NCI-H2196 treated with DMSO at 0.1 percent for 48 hours (cell line): ENCODE results near the gene MALT1.

ENCODE experiments used
- DNase-seq: peaks from one replicate; lab custom pipeline; 2025; ENCODE audit not compliant: unreplicated experiment; lab: John Stamatoyannopoulos, UW

The MALT1 gene

DNA sequence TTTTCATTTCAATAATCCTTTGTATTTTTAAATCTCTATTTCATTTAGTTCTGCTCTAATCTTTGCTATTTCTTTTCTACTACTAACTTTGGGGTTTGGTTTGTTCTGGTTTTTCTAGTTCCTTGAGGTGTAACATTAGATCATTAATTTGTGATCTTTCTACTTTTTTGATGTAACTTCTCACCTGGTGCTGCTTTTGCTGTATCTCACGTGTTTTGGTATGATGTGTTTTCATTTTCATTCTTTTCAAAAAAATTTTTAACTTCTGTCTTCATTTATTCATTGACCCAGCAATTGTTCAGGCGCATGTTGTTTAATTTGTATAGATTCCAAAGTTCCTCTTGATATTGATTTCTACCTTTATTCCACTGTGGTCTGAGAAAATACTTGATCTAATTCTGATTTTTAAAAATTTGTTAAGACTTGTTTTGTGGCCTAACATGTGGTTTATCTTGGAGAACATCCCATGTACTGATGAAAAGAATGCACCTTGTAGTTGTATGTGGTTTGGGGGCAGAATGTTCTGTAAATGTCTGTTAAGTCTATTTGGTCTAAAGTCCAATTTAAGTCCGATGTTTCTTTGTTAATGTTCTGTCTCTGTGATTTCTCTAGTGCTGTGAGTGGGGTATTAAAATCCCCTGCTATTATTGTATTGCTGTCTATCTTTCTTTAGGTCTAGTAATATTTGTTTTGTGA, 17.3 kb upstream of the MALT1 start:
- DNase-seq, result no peak

GRCh38 chr18:58654896-58655614, 16.2 kb upstream of the MALT1 start:
- DNase-seq, result no peak

DNA sequence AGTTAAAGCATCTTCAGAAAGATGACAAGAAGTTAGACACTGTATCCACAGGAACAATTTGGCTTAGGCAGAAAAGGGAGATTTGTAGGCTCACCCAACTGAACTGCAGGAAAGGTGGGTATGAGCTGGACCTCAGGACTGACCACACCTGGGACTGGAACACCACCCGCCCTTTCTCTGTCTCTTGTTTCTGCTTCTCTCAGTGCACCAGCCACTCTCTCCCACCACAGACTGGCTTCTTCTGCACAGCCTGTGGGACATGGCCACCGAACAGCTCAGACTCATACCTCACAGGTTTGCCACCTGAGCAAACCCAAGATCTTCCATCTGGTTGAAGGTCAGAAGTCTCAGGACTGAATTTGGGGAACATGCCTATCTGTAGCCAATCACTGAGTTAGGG, 14.2 kb upstream of the MALT1 start:
- DNase-seq, result no peak

DNA sequence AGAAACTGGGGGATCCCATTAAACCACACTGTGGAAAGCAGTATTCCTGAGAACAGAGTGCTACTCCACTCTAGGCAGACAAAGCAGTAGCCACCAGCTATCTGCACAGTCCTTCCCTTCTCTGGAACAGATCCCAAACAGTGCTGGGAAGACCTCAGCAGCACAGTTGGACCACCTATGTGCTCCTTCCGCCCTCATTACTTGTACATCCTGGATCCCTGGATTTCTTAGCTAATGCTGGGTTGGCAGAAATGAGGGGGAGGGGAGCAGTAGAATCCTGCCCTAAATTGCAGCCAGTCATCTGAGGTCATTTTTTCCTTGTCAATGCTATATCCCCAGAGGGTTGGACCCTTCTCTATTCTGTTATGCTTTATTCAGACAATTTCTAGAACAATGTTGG, 13.8 kb upstream of the MALT1 start:
- no peak for DNase-seq

GRCh38 chr18:58659691-58660090, 11.6 kb upstream of the MALT1 start:
- no peak for DNase-seq

DNA sequence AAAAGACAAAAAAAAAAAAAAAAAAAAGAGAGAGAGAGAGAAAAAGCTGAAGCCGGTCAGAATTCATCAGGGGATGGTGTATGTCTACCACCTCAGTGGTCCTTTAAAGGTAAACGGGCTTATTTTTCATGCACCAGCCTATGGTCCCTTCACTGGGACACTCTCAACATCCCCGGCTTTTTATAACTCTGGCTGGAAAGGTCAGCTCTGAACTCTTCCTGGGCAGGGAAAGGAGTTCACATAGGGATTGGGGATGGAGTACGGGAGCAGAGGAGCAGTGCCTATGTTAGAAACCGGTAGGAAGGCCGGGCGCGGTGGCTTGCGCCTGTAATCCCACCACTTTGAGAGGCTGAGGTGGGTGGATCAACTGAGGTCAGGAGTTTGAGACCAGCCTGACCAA, 10.3 kb upstream of the MALT1 start:
- DNase-seq, result no peak

- DNase-seq, result no peak
Observed at GRCh38 chr18:58661423-58661822, 9.8 kb upstream of the MALT1 start.

DNA sequence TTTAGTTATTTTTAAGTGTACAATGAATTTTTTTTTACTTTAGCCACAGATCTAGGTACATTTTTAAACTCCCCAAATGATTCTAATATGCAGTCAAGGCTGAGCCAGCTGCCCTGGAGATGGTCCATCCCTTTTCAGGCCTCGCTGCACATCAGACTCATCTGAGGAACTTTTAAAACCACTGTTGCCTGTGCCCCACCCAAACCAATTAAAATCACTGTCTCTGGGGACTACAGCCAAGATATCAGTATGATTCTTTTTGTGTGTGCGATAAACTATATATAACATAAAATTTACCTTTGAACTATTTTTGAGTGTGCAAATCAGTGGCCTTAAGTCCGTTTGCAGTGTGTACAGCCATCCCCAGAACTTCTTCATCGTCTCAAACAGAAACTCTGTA, 9.1 kb upstream of the MALT1 start:
- no peak for DNase-seq

DNA sequence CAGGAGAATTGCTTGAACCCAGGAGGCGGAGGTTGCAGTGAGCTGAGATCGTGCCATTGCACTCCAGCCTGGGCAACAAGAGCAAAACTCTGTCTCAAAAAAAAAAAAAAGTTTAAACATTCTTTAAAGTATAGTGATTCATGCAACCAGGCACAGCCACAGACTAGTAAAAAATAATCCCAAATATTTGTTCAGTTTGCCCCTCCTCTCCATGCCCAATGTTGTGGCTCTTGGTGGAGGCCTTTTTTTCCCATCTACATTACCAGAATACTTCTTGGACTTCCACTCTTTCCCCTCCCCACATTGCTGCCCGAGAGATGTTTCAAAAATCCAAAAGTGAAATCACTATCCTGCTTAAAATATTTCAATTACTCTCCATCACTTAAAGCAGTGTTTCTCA, 5.1 kb upstream of the MALT1 start:
- DNase-seq, result no peak

DNA sequence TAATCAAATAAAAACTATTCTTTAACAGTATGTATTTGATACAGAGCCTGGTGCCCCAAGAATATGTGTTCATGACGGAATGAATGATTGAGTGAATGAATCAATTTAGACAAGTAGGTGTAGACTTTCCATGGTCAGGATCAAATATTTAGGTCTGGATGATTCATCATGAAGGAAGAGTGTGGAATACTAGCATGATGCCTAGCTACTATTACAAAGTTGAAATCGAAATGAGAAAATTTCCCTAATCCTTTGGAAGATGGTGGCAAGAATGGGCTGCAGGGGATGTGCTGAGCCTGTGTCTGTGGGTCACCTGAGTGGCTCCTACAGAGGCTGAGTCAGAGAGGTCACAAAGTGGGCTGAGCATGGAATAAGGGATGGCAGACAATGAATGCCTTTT, 3.1 kb upstream of the MALT1 start:
- no peak for DNase-seq

GRCh38 chr18:58668897-58669296, 2.4 kb upstream of the MALT1 start:
- peak; percentile 15 for DNase-seq

- DNase-seq, result peak; percentile 94
Observed at GRCh38 chr18:58669731-58670378, 1.4 kb upstream of the MALT1 start.

GRCh38 chr18:58670404-58671110, 708 bp upstream of the MALT1 start:
- DNase-seq, result peak; percentile 30

- no peak for DNase-seq
Observed at GRCh38 chr18:58671632-58672564, 633 bp downstream of the MALT1 start.

DNA sequence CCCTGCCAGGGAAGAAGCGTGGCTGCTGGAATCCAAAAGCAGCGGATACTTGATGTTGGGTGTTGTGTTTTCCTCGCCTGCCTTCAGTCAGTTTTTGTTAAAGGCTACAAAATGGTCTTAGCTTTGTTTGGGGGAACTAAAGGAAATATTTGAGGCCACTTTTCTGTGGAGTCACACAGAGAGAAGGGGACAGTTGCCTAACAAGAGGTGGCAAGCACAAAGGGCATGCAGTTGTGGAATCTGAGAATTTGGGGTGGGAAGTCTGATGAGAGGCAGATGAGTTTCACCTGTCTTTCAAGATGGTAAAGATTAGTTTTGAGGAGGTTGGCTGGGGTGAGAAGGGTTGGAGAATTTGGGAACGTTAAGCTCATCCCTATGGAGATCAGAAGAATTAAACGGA, 2.9 kb downstream of the MALT1 start:
- DNase-seq, result no peak

DNA sequence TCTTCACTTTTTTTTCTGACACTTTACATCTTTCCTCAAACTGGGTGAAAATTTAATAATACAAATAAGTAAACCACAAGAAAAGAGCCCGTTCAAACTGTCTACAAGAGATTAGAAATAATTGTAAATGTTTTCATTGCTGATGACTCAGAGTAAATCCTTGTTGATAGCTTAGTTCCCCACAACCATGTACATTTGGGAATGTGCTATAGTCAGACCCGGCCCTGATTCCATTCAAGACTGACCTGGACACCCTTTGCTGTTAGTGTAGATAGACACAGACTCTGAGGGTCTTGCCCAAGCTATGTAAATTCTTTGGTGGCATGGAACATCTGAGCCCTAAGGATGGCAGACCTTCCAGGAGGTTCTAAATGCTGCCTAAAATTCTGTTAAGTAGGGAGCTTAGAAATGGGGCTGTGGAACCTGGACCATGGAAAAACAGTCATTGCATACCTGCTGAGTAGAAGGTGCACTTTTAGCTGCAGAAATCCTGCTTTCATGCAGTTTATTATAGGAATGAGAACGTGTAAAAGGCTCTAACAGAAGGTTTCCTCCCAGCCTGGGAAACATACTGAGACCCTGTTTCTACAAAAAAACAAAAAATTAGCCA, 3.7 kb downstream of the MALT1 start:
- DNase-seq, result no peak

GRCh38 chr18:58676270-58676669, 5.0 kb downstream of the MALT1 start:
- no peak for DNase-seq

DNA sequence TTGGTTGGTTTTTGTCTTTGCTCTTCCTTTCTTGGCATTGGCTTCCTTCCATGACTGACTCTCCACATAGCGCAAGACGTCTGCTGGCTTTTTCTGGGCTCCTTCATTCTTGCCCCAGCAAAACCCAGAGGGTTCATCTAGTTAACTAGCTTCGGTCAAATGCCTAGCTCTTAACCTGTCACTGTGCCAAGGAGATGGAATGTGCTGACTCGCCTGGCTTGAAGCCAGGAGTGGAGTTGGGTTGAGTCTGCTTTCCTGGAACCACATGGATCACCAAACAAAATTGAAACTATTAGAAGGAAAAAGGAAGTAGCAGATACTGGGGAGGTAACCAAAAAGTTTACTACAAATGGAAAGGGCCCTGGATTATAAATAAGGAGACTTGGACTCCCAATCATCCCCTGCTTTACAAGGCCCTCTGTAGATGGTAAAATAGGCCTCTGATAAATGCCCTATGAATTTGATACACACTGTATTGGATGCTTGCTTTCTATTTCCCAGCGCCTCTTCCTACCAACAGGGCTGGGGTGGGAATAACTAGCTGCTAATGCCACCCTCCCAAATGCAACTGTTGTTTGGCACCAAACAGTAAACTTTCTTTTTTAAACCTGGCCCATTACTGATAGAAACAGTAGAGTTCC, 11.3 kb downstream of the MALT1 start:
- no peak for DNase-seq

- no peak for DNase-seq
Observed at GRCh38 chr18:58687871-58688308, 16.6 kb downstream of the MALT1 start.

- DNase-seq, result no peak
Observed at GRCh38 chr18:58690259-58690658, 19.0 kb downstream of the MALT1 start.
